GM18502 (cell line): Measurements from ENCODE around the gene LRIG1.
A peak's percentile ranks its signal among the peaks of the same experiment; 100 is the strongest.

Source experiments
- ATAC-seq: cut with Tn5 transposase; IDR thresholded peaks from one replicate; pipeline ENCODE4 v1.9.1; 2021; ENCODE audit warnings: mild to moderate bottlenecking; ENCODE audit not compliant: unreplicated experiment, poor library complexity

Gene LRIG1

DNA sequence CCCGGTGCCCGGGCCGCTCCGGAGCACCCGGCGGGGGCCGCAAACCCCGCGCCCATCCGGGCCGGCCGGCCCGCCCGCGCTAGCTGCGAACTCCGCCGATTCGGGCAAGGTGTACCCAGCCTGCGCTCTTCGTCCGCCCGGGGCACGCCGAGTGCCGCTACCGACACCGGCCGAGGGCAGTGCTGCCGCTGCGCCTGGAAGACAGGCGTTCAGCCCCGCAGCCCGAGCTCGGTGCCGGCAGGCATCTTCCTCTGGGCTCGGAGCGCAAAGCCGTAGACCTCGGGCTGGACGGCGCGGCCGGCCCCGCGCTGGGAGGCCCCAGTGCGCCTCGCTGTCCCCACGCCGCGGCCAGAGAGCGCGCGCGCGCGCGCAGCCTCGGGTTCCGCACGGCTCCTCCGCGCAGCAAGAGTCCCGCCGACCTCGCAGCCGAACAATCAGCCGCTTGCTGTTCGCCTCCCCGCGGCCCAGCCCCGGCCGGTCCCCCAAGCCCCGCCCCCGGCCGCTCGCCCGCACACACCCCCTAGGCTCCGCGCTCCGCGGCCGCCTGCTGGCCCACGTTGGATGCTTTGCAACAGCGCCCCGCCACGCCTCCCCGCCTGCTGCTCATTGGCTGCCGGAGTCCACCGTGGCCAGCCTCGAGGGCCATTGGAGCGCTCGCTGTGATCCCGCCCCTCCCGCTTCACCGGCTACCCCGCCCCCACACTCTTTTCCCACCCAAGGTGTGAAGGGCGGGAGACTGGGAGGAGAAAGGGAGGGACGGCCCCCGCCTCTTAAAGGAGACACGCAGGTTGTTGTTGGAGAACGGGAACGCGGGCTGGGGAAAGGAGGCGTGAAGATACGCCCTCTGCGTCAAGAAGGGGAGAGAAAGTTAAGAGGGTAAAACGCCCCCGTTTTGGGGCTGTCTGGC lies at the start of gene LRIG1:
Gene LRIG1, minus strand, starts transcription at position 447 of the 907 bp plus-strand sequence. CDS start 615 bp downstream, outside the sequence.
- ATAC-seq = peak; percentile 95

- ATAC-seq = no peak
These were observed 44.0 kb upstream of the LRIG1 start for GRCh38 chr3:66544619-66545429.

DNA sequence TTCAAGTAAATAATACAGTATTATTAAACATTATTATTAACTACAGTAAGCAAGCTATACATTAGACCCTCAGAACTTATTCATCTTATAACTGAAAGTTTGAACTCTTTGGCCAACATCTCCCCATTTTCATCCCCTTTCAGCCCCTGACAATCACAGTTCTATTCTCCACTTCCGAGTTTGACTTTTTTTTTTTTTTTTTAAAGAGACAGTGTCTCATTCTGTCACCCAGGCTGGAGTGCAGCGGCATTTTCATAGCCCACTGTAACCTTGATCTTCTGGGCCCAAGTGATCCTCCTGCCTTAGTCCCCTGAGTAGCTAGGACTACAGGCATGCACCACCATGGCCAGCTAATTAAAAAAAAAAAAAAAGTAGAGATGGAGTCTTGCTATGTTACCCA lies 41.3 kb upstream of the LRIG1 start:
- ATAC-seq = no peak

DNA sequence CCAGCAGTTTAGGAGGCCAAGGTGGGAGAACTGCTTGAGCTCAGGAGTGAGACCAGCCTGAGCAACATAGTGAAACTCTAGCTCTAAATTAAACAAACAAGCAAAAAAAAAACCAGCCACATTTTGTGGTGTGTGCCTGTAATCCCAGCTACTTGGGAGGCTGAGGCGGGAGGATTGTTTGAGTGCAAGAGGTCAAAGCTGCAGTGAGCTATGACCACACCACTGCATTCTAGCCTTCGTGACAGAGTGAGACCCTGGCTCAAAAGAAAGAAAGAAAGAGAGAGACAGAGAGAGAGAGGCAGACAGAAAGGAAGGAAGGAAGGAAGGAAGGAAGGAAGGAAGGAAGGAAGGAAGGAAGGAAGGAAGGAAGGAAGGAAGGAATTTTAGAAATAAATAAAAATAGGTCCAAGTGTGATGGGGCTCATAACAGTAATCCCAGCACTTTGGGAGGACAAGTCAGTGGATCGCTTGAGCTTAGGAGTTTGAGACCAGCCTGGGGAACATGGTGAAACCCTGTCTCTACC lies 38.7 kb upstream of the LRIG1 start:
- ATAC-seq = no peak

- ATAC-seq = no peak
These were observed 37.6 kb upstream of the LRIG1 start for GRCh38 chr3:66538390-66538789.

DNA sequence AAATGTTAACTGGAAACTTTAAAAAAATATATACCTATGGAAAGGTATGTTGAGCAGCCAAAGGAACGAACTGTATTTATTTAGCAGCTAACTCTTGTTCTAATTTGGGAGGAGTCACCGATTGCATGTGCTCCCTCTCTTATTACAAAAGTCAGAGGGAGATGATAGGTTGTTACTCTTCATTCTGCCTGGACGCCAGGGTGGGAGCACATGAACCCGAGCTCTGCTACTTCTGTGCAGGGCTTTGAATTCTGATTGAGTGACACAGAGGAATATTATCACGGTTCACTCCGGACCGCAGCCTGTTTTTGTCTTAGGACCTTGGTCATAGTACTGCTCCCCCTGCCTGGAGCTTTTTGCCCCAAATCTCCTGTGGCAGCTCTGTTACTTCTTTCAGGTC lies 36.9 kb upstream of the LRIG1 start:
- ATAC-seq = no peak

GRCh38 chr3:66536791-66537190 lies 36.0 kb upstream of the LRIG1 start:
- no peak for ATAC-seq

- no peak for ATAC-seq
These were observed 33.6 kb upstream of the LRIG1 start for GRCh38 chr3:66534304-66534845.

DNA sequence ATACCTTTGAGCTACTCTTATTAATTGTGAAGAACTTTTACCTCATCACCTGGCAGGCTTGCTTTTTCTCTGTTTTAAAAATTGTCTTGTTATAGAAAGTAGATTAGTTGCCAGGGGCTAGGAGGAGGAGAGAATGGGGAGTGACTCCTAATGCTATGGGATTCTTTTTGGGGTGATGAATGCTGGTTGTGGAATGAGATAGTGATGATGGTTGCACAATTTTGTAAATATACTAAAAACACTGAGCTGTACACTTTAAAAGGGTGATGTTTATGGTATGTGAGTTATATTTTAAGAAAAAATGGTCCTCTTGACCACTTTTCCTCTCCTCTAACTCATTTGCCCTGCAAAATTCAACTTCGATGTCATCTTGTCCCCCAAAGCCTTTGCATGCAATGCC lies 31.8 kb upstream of the LRIG1 start:
- ATAC-seq = no peak

DNA sequence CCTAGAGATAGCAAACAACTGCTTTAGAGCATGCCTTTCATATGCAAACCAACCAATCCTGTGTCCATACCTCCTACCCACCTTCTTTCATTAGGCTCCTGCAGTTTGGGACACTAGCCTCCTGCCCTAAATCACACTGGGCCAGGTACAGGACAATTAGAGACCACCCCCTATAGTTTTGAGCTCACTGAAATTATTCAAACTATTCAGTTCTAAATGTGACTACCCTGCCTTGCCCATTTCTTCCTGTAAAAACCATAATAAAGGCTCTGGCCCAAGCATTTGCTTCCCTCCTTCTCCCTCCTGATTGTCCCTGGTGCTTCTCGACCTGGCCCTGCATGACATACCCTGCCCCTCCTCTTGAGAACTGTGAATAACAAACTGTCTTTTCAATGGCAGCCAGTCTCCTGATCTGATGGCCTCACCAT lies 31.4 kb upstream of the LRIG1 start:
- no peak for ATAC-seq

DNA sequence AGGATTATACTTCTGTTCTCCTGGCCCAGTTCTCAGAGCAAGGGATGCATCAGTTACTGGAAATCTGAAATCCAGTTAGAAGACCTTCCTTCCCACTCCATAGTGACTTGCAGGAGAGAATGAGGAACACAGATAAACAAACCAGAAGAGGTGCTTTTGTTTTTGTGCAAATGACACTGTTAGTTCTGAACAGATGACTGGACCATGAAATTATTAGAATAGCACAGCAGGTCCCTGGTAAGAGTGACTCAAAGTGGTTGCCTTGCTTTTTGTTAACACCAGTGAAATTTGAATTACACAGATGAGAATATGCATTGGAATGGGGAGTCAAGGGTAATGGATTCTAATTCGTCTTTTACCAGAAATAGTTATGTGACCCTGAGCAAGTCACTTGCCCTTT lies 30.4 kb upstream of the LRIG1 start:
- ATAC-seq = no peak

GRCh38 chr3:66527246-66527645 lies 26.4 kb upstream of the LRIG1 start:
- ATAC-seq = no peak

DNA sequence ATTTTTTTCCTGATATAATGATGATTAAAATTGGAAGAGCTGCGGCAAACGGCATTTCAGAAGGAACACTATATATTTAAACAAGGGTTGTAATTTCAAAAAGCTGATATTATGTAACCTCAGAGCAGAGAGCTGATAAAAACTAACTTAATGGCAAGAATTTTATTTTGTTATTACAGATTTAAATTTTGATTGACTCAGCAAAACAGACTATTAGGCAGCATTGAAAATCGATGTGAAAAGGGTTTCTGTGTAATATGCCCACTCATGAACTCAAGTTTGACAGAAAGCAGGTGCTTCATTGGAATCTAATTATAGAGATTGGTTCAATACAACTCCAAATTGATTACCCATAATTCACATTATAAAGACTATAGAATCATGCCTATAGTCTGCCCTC lies 24.9 kb upstream of the LRIG1 start:
- no peak for ATAC-seq

DNA sequence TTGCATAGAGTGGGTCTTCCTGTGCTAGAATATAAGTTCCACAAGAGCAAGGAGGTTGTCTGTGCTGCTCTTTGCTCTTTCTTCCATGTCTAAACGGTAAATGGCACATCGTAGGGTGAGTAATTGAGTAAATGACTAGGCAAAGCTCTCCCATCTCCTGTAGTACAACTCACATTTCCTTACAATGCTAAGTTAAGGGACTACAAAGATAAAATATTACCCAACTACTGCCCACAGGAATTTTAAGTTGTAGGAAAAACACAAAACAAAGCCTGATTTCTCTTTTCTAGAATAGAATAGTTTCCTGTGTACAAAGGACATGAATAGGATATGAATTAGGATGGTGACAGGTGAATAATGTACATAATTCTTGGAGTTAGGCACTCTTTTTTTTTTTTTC lies 19.9 kb upstream of the LRIG1 start:
- ATAC-seq = no peak

DNA sequence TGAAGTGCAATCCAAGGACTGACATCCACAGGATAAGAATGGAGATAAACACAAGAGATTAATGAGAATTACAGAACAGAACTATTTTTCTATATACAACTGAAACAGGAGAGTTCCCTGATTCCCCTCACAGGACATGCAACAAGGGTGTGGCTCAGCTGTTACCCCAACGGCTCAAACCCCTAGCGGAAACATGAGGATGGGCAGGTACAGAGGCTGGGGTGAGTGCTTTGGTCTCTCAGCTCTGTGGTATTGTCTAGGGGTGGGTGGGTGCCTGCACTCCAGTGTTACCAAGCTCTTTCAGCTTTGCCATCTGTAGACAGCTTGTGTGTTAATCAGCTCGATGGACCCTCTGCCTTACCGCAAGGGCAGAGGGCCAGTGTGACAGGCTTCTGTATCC lies 17.8 kb upstream of the LRIG1 start:
- ATAC-seq = no peak

DNA sequence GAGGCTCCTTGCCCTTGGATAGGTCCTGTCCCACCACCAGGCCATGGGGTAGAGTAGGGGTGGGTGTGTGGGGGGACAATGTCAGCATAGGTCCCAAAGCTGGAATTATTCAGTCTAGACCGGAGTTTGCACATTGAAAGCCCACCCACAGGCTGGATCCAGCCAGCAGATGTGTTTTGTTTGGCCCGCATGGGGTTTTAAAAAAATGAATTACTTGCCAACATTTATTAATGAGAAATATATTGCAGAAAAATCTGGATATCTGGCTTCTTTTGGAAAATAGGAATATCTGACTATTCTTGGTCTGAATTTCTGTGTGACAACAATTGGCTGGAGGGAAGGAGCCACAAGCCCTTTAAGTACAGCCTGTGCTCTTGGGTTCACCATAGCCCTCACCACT lies 17.3 kb upstream of the LRIG1 start:
- no peak for ATAC-seq

- ATAC-seq = no peak
These were observed 16.4 kb upstream of the LRIG1 start for GRCh38 chr3:66517241-66517640.

GRCh38 chr3:66508461-66508860 lies 7.6 kb upstream of the LRIG1 start:
- no peak for ATAC-seq

DNA sequence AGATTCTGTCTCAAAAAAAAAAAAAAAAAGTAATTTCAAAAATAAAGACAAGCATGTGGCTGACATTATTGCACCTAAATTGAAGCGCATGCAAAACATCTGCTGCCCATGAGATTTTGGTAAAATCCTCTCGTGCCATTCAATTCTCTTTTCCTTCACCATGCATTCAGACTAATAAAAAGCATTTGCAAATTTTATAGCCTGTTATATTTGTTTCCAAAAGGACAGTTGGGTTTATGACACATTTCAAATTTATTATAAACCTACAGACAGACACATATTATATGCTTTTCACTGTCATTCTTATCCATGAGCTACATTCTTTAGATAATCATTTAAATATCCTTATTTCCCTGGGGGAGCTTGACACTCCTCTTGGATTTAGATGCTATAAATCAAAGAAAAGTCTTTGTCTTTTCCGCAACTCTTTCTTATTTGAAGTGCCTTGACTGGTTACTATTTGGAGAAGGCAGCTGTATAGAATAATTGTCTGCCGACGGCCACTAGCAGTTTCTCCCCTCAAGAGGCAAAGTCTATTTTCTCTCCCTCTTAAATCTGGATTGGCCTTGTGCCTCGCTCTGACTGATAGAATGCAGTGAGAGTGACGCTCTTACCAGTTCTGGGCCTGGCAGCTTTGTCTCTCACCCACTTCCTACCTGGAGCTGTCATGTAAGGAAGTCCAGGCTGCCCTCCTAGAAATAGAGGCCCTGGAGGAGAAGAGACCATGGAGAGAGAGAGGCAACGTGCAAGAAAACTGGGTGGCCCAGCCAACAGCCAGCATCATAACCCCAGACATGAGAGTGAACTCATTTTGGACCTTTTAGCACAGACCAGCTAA lies 6.8 kb upstream of the LRIG1 start:
- ATAC-seq = no peak

DNA sequence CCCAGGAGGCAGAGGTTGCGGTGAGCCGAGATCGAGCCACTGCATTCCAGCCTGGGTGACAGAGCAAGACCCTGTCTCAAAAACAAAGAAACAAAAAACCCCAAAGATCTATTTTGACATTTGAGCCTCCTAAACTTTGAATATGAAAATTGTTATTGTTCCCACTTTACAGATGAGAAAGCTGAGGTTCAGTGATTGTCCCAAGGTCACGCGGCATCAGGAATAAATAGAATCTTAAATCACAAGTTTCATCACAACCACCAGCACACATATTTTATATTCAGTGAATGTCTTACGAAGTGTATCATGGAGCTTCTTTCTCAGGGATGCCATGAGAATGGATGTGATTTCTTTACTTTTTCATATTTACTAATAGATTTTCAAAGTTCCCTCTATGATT lies 5.3 kb upstream of the LRIG1 start:
- ATAC-seq = no peak
